Measurements from ENCODE around the gene BCDIN3D.

- TF ChIP-seq, protein P1, sequence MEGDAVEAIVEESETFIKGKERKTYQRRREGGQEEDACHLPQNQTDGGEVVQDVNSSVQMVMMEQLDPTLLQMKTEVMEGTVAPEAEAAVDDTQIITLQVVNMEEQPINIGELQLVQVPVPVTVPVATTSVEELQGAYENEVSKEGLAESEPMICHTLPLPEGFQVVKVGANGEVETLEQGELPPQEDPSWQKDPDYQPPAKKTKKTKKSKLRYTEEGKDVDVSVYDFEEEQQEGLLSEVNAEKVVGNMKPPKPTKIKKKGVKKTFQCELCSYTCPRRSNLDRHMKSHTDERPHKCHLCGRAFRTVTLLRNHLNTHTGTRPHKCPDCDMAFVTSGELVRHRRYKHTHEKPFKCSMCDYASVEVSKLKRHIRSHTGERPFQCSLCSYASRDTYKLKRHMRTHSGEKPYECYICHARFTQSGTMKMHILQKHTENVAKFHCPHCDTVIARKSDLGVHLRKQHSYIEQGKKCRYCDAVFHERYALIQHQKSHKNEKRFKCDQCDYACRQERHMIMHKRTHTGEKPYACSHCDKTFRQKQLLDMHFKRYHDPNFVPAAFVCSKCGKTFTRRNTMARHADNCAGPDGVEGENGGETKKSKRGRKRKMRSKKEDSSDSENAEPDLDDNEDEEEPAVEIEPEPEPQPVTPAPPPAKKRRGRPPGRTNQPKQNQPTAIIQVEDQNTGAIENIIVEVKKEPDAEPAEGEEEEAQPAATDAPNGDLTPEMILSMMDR (IDR thresholded peaks at IDR 0.05): no peak
- no peak for TF ChIP-seq POLR2A (IDR thresholded peaks at IDR 0.05)
These were observed 28.3 kb upstream of the BCDIN3D start for GRCh38 chr12:49871263-49871561.
